PC-3 (cell line): ENCODE data around the gene HES7.

Source experiments
- EZH2 ChIP-seq: fragments of 300-600 bp; sonication (generic); IDR thresholded peaks from one replicate; pipeline ENCODE4 v1.6.1; 2017; ENCODE audit warnings: antibody characterized with exemption, mild to moderate bottlenecking, low read length; ENCODE audit not compliant: unreplicated experiment
- TF ChIP-seq, protein P1 (sequence below): fragments of 300-600 bp; sonication (generic); conservative IDR thresholded peaks from 2 replicates; pipeline ENCODE4 v1.5.1; 2017; ENCODE audit warnings: antibody characterized with exemption, low read depth, mild to moderate bottlenecking, low read length

DNA sequence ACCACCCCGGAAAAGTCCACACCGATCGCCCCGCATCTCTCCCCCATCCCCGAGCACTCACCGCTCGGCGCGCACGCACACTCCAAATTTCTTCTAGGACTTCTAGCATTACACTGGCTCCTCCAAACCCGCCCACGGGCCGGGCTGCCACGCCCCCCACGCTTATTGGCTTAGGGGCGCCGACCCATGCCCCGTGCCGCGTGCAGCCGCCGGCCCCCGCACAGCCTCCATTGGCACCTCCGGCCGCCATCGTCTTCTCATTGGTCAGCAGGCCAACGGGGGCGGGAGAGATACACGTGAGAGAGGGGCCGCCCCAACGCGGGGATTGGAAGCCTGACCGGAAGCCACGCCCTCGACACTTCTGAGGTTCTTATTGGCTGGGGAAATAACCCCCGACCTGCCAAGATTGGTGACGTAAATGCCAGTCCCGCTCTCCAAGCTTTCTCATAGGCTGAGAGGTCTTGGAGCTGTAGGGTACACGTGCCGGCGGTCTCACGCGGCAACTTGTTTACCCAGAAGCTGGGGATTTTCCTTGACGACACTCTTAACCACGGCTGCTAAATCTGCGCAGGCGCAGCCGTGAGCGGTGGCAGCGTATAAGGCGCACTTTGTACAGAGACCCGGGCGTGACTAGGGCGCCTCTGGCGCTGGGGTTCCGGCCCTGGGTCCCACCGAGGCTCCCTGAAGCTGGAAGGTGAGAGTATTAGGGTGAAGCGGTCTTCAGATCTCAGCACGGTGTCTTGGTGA, 32.5 kb upstream of the HES7 start:
- TF ChIP-seq, protein P1, sequence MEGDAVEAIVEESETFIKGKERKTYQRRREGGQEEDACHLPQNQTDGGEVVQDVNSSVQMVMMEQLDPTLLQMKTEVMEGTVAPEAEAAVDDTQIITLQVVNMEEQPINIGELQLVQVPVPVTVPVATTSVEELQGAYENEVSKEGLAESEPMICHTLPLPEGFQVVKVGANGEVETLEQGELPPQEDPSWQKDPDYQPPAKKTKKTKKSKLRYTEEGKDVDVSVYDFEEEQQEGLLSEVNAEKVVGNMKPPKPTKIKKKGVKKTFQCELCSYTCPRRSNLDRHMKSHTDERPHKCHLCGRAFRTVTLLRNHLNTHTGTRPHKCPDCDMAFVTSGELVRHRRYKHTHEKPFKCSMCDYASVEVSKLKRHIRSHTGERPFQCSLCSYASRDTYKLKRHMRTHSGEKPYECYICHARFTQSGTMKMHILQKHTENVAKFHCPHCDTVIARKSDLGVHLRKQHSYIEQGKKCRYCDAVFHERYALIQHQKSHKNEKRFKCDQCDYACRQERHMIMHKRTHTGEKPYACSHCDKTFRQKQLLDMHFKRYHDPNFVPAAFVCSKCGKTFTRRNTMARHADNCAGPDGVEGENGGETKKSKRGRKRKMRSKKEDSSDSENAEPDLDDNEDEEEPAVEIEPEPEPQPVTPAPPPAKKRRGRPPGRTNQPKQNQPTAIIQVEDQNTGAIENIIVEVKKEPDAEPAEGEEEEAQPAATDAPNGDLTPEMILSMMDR, result no peak
- no peak for TF ChIP-seq EZH2
